NOMO-1 treated with dmso at 0.1 percent for 144 hours (cell line): ENCODE data around the gene UAP1L1.

Experiments used
- DNase-seq: peaks from one replicate; lab custom pipeline; 2025; ENCODE audit not compliant: unreplicated experiment; lab: John Stamatoyannopoulos, UW

The UAP1L1 gene

DNA sequence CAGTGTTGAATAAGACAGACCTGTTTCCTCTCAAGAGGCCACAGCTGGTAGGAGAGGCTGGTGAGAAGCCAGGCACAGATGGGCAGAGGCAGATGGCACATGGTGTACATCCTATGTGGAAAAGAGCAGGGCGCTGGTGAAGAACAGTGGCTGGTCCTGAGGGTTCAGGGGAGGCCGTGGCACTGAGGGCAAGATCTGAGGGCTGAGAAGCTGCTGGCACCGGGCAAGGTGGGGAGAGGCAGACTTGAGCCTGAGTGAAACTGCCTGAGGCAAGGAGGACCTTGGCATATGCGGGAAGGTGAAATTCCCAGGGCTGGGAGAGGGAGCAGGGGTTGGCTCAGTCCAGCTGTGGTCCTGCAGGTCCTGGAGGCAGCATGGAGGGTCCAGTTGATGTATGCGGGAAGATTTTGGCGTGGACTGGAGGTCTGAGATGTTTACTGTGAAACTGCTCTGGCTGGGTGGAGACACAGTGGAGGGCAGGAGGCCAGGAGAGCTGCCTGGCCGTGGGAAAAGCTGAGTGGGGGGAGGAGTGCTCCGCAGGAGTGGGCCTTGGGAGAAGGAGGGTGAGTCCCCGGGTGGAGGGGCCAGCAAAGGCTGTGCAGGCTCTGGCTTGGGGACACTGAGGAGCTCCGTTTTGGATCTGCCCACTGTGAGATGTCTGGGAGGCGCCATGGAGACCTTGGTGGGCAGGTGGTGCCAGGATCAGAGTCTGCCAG is 12.1 kb downstream of the UAP1L1 start:
- no peak for DNase-seq

DNA sequence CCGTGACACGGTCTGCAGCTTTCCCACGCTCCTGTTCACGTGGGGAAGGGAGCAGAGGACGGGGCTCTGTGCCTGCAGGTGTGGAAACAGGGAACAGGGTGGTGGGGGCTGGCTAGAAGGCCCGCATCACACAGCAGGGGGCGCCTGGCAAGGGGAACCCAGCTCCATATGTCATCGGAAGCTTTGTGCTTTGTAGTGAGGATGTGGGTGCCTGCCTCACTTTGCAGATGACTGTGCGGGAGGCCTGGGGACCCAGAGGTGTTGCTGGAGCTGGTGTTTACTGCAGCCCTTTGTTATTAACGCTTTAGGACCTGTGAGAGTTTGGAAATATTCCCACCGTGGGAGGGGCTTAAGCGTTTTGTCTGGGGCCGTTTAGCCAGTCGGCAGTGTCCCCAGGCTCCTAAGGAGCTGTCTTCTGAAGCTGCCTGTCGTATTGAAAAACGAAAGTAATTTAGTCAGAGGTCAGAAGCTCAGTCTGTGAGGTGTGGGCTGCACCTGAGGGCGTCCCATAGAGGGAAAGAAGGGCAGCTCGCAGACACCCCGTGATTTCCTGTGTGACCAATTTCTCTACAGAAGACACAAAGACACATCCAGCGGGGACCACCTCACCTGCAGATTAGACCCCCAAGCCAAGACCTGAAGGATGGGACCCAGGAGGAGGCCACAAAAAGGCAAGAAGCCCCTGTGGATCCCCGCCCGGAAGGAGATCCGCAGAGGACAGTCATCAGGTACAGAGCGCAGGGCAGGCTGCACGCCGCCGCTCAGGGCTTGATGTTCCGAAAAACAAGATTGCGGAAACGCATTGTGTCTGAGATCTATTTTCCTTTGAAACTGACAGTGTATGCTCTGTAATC is 18.6 kb downstream of the UAP1L1 start:
- no peak for DNase-seq

DNA sequence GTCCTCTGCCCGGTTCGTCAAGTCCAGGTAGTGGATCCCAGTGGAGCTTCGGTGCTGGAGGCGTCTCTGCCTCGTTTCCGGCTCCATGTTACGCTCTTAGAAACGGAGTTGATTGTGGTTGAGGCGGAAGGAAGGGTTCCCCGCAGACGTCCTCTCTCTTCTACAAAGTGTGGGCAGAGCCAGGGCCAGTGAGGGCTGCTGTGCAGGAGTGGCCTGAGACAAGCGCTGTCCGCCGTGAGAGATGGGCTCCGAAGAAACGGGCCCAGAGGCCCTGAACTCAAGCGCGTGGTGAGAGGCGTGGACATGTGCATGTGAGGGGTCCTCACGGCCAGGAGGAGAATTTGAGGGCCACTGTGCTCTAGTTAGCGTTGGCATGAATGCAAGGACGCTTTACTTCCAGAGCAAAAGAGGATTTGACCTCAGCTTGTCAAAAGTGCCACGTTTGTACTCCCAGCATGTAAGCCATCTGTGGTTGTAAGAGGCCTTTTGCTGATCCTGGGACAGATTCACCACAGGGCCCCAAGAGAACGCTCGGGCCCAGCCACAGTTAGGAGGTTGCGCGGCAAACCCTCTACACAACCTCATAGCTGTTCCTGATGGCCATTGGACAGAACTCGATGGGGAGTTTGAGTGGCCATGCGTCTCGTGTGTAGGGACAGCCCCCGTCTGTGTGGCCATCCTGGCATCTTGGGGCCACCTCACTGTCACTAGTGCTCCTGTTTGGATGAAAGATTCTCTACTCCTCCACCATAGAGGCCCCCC is 19.6 kb downstream of the UAP1L1 start:
- no peak for DNase-seq

DNA sequence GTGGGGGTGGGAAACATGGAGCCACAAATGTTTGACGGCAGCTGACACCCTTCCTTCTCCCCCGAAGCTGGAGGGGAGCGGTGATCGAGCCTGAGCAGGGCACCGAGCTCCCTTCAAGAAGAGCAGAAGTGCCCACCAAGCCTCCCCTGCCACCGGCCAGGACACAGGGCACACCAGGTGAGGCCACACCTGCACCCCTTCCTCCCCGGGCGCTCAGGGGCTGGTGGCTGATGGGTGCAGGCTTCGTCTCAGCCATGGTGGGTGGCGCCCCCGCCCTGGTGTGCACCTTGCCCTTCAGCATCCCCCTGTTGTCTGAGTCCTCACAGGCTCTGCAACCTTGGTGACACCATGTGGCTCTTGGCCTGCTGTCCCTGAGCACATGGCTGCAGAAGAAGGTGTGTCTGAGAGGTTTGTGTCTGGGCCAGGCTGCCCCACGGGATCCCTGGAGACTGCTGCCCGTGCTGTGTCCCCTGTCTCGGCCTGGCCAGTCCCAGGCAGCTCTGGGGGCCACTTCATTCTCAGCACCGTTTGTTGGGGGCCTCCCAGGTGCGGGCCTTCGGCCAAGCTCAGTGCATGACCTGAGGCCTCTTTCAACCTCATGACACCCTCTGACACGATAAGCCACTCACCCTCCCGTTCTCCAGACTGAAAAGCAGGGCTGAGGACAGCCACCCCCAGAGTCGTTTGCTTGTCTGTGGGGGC is 20.6 kb downstream of the UAP1L1 start:
- DNase-seq: no peak

DNA sequence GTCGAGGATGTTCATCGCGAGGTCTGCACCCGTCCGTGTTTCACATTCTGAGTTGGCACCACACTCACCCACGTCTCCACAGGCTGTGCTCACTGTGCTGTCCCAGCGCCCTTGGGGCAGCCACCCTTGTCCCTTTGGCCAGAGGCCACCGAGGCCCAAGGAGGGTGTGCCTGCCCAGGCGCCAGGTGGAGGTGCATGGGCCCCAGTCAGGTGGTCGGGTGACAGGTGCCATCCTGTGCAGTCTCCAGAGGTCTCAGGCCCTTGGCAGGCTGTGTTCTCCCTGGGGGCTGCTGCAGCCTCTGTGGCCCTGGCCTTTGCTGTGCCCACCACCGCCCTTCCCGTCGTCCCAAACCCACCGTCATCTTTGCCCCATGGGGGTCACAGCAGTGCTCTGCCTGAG is 21.9 kb downstream of the UAP1L1 start:
- DNase-seq: no peak

DNA sequence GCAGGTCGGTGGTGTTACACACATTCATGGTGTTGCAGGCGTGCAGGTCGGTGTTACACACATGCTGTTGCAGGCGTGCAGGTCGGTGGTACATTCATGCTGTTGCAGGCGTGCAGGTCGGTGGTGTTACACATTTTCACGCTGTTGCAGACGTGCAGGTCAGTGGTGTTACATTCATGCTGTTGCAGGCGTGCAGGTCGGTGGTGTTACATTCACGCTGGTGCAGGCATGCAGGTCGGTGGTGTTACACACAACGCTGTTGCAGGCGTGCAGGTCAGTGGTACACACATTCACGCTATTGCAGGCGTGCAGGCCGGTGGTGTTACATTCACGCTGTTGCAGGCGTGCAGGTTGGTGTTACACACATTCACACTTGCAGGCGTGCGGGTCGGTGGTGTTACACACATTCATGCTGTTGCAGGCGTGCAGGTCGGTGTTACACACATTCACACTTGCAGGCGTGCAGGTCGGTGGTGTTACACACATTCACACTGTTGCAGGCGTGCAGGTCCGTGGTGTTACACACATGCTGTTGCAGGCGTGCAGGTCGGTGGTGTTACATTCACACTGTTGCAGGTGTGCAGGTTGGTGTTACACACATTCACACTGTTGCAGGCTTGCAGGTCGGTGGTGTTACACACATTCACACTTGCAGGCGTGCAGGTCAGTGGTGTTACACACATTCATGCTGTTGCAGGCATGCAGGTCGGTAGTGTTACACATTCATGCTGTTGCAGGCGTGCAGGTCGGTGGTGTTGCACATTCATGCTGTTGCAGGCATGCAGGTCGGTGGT is 26.1 kb downstream of the UAP1L1 start:
- DNase-seq: no peak

DNA sequence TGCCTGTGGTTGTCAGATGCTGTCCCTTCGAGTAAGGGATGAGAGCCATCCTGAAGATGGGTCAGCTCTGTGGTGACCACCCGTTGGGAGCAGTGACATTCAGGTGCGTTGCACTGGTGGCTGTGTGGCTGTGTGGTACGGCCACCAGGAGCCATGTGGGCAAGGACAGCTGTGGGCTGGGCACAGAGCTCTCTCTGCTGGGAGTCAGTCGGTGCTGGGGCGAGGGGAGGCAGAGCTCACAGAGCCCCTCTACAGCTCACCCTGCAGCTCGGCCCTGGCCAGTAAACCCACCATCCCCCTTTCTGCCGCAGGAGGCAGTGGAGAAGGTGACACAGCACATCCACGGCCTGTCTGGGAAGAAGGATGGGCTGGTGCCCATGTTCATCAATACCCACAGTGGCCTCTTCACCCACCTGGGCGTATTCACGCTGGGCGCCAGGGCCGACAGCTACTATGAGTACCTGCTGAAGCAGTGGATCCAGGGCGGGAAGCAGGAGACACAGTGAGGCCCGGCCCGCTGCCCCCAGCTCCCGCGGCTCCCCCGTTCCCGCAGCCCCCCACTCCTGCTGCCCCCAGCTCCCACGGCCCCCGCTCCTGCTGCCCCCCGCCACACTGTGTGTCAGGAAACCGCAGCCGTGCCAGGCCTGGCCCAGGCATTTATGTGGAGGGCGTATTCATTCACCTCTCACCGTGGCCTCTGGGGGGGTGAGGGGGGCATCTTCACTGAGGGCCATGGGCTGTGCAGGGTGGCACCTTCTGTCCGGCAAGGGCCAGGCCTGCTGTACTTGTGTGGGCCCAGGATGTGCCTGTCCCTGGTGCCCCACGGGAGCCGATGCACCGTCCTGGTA is 28.7 kb downstream of the UAP1L1 start:
- DNase-seq: no peak

DNA sequence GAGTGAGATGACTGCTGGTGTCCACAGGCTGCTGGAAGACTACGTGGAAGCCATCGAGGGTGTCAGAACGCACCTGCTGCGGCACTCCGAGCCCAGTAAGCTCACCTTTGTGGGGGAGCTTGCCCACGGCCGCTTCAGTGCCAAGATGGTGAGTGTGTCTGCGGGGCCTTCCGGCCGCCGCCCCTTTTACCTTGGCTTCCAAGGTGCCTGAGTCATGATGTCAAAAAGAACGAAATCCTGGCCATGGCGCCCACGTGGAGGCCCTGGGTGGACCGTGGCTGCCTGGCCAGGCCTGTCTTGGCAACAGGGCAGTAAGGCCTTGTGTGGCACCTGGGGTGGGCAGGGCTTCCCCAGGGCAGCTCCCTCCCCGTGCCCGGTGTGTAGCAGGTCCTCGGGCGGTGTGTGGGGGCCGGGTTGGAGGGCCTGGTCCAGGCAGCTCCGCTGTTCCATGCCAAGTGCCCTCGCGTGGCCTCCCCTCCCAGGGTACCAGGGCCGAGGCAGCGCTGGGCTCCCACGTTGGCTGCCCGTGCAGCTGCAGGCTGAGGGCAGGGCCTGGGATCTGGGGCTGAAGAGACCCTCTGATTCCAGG is 29.4 kb downstream of the UAP1L1 start:
- no peak for DNase-seq

DNA sequence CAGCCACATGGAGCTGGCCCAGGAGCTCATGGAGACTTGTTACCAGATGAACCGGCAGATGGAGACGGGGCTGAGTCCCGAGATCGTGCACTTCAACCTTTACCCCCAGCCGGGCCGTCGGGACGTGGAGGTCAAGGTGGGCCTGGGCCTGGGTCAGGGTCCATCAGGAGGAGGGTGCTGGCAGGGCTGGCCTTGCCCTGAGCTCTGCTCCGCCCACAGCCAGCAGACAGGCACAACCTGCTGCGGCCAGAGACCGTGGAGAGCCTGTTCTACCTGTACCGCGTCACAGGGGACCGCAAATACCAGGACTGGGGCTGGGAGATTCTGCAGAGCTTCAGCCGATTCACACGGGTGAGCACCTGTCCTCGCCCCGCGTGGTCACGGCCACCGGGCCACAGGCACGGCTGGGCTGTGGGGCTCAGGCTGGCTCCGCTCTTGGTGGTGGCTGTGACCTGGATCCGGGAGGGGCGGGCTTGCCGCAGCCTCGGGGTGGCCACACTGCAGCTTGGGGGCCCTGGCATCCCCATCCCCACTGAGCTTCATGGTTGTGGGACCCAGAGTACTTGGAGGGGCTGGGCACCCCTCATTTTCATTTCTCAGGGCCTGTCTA is 30.1 kb downstream of the UAP1L1 start:
- DNase-seq: no peak

DNA sequence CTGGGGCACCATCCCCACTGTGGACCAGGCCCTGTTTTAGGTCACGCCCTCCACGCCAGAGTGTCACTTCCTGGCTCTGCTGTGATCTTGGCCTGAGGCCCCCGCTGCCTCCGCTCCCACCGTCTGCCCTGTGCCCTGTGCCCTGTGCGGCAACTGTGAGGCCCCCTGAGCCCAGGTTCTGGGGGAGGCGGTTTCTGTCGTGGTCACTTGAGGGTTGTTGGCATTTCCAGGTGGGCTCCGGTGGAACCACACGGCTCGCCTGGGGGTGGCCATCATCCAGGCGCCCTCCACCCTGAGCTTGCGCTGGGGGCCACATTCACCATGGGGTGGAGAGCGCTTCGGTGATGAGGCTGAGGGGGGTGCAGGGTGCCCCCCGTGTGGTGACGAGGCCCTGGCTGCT is 30.7 kb downstream of the UAP1L1 start:
- DNase-seq: no peak

DNA sequence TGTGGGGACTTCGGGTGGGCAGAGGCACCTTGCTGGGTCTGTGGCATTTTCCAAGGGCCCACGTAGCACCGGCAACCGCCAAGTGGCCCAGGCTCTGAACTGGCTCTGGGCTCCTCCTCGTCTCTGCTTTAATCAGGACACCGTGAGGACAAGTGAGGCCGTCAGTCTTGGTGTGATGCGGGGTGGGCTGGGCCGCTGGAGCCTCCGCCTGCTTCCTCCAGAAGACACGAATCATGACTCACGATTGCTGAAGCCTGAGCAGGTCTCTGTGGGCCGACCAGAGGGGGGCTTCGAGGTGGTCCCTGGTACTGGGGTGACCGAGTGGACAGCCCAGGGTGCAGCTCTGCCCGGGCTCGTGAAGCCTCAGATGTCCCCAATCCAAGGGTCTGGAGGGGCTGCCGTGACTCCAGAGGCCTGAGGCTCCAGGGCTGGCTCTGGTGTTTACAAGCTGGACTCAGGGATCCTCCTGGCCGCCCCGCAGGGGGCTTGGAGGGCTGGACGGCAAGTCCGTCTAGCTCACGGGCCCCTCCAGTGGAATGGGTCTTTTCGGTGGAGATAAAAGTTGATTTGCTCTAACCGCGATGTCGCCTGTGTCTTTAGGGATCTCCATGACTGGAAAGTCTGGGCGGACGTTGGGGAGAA is 31.4 kb downstream of the UAP1L1 start:
- DNase-seq: no peak

DNA sequence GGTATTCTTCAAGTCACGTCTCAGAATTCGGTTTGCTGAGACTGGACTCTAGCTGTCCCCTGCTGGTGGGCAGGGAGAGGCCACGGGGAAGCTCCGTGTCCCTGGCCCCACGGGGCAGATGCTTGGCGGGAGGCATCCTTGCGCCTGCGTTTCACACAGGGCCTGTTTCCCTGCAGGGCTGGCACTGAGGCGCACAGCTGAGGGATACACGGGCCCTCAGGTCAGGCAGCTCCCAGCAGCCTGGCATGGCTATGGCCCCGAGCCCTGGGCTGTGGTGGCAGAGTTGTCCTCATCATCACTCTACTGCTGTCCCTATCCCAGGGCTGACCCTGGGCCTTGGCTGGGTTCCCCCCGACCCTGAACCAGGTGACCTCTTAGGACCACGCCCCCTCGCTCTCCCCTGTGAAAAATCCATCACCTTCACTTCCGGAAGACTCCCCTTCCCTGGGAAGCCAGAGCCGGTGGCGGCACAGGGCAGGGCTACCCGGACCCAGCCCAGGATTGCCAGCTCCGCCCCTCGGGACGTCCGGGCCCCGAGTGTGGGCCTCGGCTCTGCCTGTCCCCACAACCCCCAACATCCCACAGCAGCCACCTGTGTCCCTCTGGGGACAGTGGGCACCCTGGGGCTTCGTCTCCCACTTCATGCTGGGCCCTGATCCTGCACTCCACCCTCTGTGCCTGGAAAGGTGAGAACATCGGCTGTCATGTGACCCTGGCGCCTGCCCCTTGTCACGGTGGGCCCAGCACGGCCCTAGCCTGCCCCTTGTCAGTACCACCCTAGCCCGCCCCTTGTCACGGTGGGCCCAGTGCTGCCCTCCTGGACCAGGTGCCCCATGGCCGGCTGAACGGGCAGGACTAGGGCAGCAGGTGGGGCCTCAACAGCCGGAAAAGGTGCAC is 32.2 kb downstream of the UAP1L1 start:
- no peak for DNase-seq

DNA sequence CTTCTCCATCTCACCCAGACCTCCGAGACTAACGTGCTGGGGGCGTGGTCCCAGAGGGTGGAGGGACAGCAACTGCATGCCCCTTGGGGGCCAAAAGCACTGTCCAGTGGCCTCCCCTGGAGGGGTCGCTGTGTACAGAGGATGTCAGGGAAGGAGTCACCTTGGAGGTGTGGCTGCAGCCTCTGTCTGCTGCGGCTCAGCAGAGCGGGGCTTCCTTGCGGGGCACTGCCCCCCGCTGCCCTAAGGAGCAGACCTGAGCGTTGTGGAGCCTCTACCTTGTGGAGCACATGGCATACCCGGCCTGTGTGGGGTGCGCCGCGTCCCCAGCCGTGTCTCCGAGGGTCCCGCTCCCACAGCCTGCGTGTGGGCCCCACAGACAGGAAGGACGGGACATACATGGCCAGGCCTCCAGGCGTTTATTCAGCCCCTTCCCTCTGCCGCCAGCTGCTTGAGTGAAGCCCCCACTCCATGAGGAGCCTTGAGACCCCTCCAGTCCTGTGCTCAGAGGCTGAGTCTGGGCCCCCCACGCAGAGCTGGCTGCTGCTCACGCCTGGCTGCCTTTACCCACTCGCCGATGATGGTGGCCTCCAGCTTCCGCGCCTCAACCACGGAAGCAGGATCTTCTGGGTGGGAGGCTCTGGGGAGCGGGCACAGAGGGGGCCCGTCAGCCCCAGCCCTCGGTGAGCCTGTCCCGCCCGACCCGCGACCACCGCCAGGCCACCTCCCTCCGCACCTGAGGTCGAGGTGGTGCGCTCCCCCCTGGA is 33.0 kb downstream of the UAP1L1 start:
- no peak for DNase-seq

DNA sequence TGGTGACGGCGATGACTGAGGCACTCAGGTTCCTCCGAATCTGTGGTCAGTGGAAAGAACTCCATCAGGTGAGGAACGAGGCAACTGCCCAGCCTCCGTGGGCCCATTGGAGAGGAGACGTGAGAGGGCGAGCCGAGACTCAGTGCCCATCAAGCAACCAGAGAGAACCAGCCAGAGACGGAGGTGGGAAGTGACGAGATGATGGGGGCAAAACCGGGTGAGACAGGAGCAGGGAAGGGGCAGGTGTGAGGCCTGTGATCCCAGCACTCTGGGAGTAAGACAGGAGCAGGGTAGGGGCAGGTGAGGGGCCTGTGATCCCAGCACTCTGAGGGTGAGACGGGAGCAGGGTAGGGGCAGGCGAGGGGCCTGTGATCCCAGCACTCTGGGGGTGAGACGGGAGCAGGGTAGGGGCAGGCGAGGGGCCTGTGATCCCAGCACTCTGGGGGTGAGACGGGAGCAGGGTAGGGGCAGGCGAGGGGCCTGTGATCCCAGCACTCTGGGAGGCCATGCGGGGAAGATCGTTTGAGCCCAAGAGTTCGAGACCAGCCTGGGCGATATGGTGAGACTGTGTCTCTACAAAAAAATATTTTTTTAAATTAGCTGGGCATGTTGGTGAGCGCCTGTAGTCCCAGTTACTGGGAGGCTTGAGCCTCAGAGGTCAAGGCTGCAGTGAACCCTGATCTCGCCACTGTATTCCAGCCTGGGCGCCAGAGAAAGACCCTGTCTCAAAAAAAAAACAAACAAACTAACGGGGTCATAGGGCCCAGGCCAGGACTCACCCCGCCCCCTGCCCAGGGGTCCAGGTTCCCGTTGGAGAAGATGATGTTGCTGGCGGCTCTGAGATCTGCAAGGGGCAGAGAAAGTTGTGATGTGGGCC is 33.8 kb downstream of the UAP1L1 start:
- DNase-seq: no peak

DNA sequence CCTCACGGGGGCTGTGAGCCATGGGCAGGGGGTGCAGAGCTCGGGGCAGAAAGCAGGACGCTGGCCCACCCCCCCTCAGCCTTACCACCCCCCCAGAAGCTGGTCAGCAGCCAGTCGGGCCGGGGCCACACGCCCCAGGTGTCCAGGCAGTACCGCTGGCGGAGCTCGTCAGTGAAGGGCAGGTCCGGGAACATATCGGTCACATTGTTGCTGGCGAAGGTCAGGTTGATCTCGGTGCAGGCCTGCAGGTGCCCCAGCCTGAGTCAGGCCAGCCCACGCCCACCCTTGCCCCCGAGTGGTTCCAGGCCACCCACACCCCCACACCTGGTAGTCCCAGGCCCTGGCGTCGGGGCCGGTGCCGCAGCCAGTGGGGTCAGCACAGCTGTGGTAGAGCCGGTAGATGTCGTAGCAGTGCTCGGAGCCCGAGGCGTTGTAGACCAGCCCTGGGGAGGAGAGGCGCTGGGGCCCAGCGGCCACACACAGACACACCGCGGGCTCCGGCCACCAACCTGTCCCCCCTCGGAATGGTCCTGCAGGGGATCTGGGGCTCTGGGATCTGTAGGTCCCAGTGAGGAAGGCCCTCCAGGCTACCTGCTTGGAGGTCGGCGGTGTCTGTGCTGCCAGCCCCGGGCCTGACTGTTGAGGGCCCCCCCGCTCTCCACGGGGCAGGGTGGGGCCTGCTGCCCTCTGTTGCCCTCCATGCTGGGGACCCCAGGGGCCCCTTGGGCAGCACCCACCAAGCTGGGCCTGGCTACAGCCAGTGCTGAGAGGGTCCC is 34.7 kb downstream of the UAP1L1 start:
- no peak for DNase-seq
